HCT116 (cell line): ENCODE measurements around the gene ASB17.

Experiments used
- CTCF ChIP-seq, 3 experiments: fragments of 200-600 bp in 1 of 3; sonication (generic) in 1 of 3; IDR thresholded peaks in 2 of 3; conservative IDR thresholded peaks in 1 of 3; 2 replicates each; pipeline ENCODE4 v1.5.1; 2012 to 2017; ENCODE audit warnings: low read depth in 2 of 3, low read length in 2 of 3, antibody characterized with exemption in 1 of 3, borderline replicate concordance in 1 of 3, control low read depth in 1 of 3, mild to moderate bottlenecking in 1 of 3, mixed read lengths in 1 of 3, mixed run types in 1 of 3, moderate library complexity in 1 of 3; ENCODE audit not compliant: insufficient read depth in 1 of 3
- POLR2A ChIP-seq: IDR thresholded peaks from 2 replicates; pipeline ENCODE4 v1.7.0; 2011; ENCODE audit warnings: borderline replicate concordance; ENCODE audit not compliant: insufficient read depth, insufficient read length; ENCODE audit errors: extremely low read depth

GRCh38 chr1:75967719-75968118, 35.5 kb upstream of the ASB17 start:
- TF ChIP-seq CTCF (IDR thresholded peaks at IDR 0.05 in 2 of 3, conservative IDR thresholded peaks at IDR 0.05 in 1 of 3; ENCODE audit: borderline replicate concordance in 1 of 3, insufficient read depth in 1 of 3, low read depth in 2 of 3, low read length in 2 of 3) (no peak), POLR2A (no peak)
